SK-N-SH (cell line): Measurements from ENCODE around the gene MRPL58. TPM values are rescaled to one million over a fixed set of nuclear protein-coding genes. Genes with fewer than 3 reads are reported as not detected.

Experiments used
- CTCF ChIA-PET: fragments of 300-600, 350-600 bp; formaldehyde crosslinking; extraction: SDS; loops from one replicate; lab custom pipeline; 2021; lab: Yijun Ruan, JAX
- POLR2A ChIA-PET: fragments of 350-600 bp; sonication (Branson Sonifier 250); formaldehyde crosslinking; extraction: SDS; loops from one replicate; lab custom pipeline; 2020; ENCODE audit warnings: antibody characterized with exemption, inconsistent platforms; lab: Yijun Ruan, JAX
- DNase-seq: peaks from one replicate; pipeline ENCODE4 v3.0.0; 2012
- H2AFZ ChIP-seq: fragments of 200-600 bp; sonication (generic); 2 replicates; pipeline ENCODE4 v1.8.1; 2016; ENCODE audit warnings: antibody characterized with exemption, mild to moderate bottlenecking, low read depth
- H3F3A ChIP-seq: fragments of 200-600 bp; sonication (generic); replicated peaks from 2 replicates; pipeline ENCODE3; 2016; ENCODE audit warnings: antibody characterized with exemption, mild to moderate bottlenecking; ENCODE audit not compliant: insufficient read depth
- H3K27ac ChIP-seq, 2 experiments: fragments of 200-500 bp in 1 of 2; fragments of 200-600 bp in 1 of 2; sonication (Bioruptor generic) in 1 of 2; sonication (generic), shearing (Covaris generic) in 1 of 2; 2 replicates each; pipeline versions ENCODE4 v1.5.1 to v1.6.1; 2014 to 2016; ENCODE audit warnings: low read depth in 2 of 2, inconsistent platforms in 1 of 2, low read length in 1 of 2, mild to moderate bottlenecking in 1 of 2, mixed read lengths in 1 of 2
- H3K27me3 ChIP-seq: fragments of 200-600 bp; sonication (generic), shearing (Covaris generic); 2 replicates; pipeline ENCODE4 v1.6.1; 2016; ENCODE audit warnings: mixed run types; ENCODE audit not compliant: insufficient read depth
- H3K36me3 ChIP-seq, 2 experiments: fragments of 200-500 bp in 1 of 2; fragments of 200-600 bp in 1 of 2; sonication (Bioruptor generic) in 1 of 2; sonication (generic) in 1 of 2; replicated peaks in 1 of 2; 2 replicates each; pipeline versions ENCODE3 to v1.5.1; 2014 to 2016; ENCODE audit warnings: low read length in 1 of 2, mild to moderate bottlenecking in 1 of 2; ENCODE audit not compliant: insufficient read depth in 2 of 2, control insufficient read depth in 1 of 2
- H3K4me1 ChIP-seq, 2 experiments: fragments of 200-500 bp in 1 of 2; fragments of 200-600 bp in 1 of 2; sonication (Bioruptor generic) in 1 of 2; sonication (generic), shearing (Covaris generic) in 1 of 2; 2 replicates each; pipeline versions ENCODE4 v1.5.1 to v1.6.1; 2014 to 2016; ENCODE audit warnings: low read depth in 1 of 2, low read length in 1 of 2, mixed run types in 1 of 2; ENCODE audit not compliant: insufficient read depth in 2 of 2, control insufficient read depth in 1 of 2
- H3K4me2 ChIP-seq: fragments of 200-600 bp; sonication (generic), shearing (Covaris generic); 2 replicates; pipeline ENCODE4 v1.6.1; 2017; ENCODE audit warnings: mixed run types
- H3K4me3 ChIP-seq, 2 experiments: fragments of 200-500 bp in 1 of 2; fragments of 200-600 bp in 1 of 2; sonication (Bioruptor generic) in 1 of 2; sonication (generic), shearing (Covaris generic) in 1 of 2; 2 replicates each; pipeline versions ENCODE4 v1.5.1 to v1.8.1; 2014 to 2016; ENCODE audit warnings: low read depth in 2 of 2, inconsistent platforms in 1 of 2, low read length in 1 of 2, mild to moderate bottlenecking in 1 of 2, mixed read lengths in 1 of 2, moderate library complexity in 1 of 2
- H3K79me2 ChIP-seq: fragments of 200-600 bp; sonication (generic); 2 replicates; pipeline ENCODE4 v1.8.1; 2017; ENCODE audit warnings: mild to moderate bottlenecking; ENCODE audit not compliant: insufficient read depth
- H3K9ac ChIP-seq: fragments of 200-600 bp; sonication (generic); 2 replicates; pipeline ENCODE4 v1.6.1; 2017; ENCODE audit warnings: mixed run types
- H3K9me2 ChIP-seq: fragments of 200-600 bp; sonication (generic); 2 replicates; pipeline ENCODE4 v1.6.1; 2017; ENCODE audit warnings: mixed run types
- H3K9me3 ChIP-seq: fragments of 200-600 bp; sonication (generic); 2 replicates; pipeline ENCODE4 v1.6.1; 2017; ENCODE audit warnings: mixed run types, mild to moderate bottlenecking, moderate library complexity
- H4K20me1 ChIP-seq: fragments of 200-600 bp; sonication (generic); 2 replicates; pipeline ENCODE4 v1.6.1; 2017; ENCODE audit warnings: mild to moderate bottlenecking, mixed run types; ENCODE audit not compliant: insufficient read depth
- CHD2 ChIP-seq: fragments of 150-350 bp; IDR thresholded peaks from 2 replicates; pipeline ENCODE4 v1.6.1; 2018; ENCODE audit warnings: low read length; ENCODE audit not compliant: partially characterized antibody
- ELF1 ChIP-seq: IDR thresholded peaks from 2 replicates; pipeline ENCODE4 v1.4.0; 2012
- EZH2phosphoT487 ChIP-seq: fragments of 200-600 bp; sonication (generic); IDR thresholded peaks from 2 replicates; pipeline ENCODE4 v1.6.1; 2017; ENCODE audit warnings: low read depth, mixed run types, mild to moderate bottlenecking, antibody characterized with exemption, moderate library complexity, borderline replicate concordance
- FOSL2 ChIP-seq: IDR thresholded peaks from 2 replicates; pipeline ENCODE4 v1.4.0; 2012; ENCODE audit warnings: low read depth, mild to moderate bottlenecking, moderate library complexity, borderline replicate concordance
- FOXJ3 ChIP-seq: sonication (generic); formaldehyde crosslinking; IDR thresholded peaks from 2 replicates; pipeline ENCODE4 v1.5.1; 2020; ENCODE audit warnings: mild to moderate bottlenecking, missing genetic modification reagents
- FOXM1 ChIP-seq: IDR thresholded peaks from 2 replicates; pipeline ENCODE4 v1.4.0; 2012; ENCODE audit warnings: low read depth, mild to moderate bottlenecking
- MXI1 ChIP-seq: IDR thresholded peaks from 2 replicates; pipeline ENCODE4 v1.6.1; 2012; ENCODE audit warnings: mild to moderate bottlenecking, low read depth, low read length, improper control_type of control experiment
- NRF1 ChIP-seq: IDR thresholded peaks from 2 replicates; pipeline ENCODE4 v1.6.1; 2012; ENCODE audit warnings: low read depth, mild to moderate bottlenecking, low read length
- POLR2AphosphoS5 ChIP-seq: IDR thresholded peaks from 2 replicates; pipeline ENCODE4 v1.6.1; 2012; ENCODE audit warnings: low read depth, low read length
- RCOR1 ChIP-seq: fragments of 150-350 bp; IDR thresholded peaks from 2 replicates; pipeline ENCODE4 v1.6.1; 2017; ENCODE audit warnings: antibody characterized with exemption, low read length
- REST ChIP-seq: IDR thresholded peaks from 2 replicates; pipeline ENCODE4 v1.6.1; 2012; ENCODE audit warnings: mild to moderate bottlenecking, low read depth, low read length, moderate library complexity
- RFX5 ChIP-seq: IDR thresholded peaks from 2 replicates; pipeline ENCODE4 v1.6.1; 2012; ENCODE audit warnings: mild to moderate bottlenecking, improper control_type of control experiment, low read length
- RXRA ChIP-seq: IDR thresholded peaks from 2 replicates; pipeline ENCODE4 v1.4.0; 2012; ENCODE audit warnings: low read depth, mild to moderate bottlenecking, borderline replicate concordance
- SIN3A ChIP-seq: IDR thresholded peaks from 2 replicates; pipeline ENCODE4 v1.6.1; 2012; ENCODE audit warnings: low read depth, mild to moderate bottlenecking, low read length, moderate library complexity, borderline replicate concordance
- SMC3 ChIP-seq: IDR thresholded peaks from 2 replicates; pipeline ENCODE4 v1.6.1; 2012; ENCODE audit warnings: low read depth, low read length, improper control_type of control experiment
- TCF12 ChIP-seq: IDR thresholded peaks from 2 replicates; pipeline ENCODE4 v1.4.0; 2012
- USF2 ChIP-seq: fragments of 150-350 bp; IDR thresholded peaks from 2 replicates; pipeline ENCODE4 v1.6.1; 2017; ENCODE audit warnings: antibody characterized with exemption, low read length, low read depth, borderline replicate concordance
- YY1 ChIP-seq: IDR thresholded peaks from 2 replicates; pipeline ENCODE4 v1.4.0; 2012; ENCODE audit warnings: low read depth, mild to moderate bottlenecking
- ZBTB33 ChIP-seq: IDR thresholded peaks from 2 replicates; pipeline ENCODE4 v1.4.0; 2012; ENCODE audit warnings: low read depth, borderline replicate concordance
- WGBS: methylation state at CpG from one replicate; pipeline ENCODE4 v1.1.6; 2017; ENCODE audit warnings: low lambda C conversion rate; 5-methylcytosine and 5-hydroxymethylcytosine counted together
- polyA plus RNA-seq, 3 experiments: library from polyadenylated mRNA; depleted of rRNA; stranded (reverse); fragments of >200 nt; gene quantifications; 2 replicates each; pipeline ENCODE4 v1.2.3, GENCODE V29; 2012

The MRPL58 gene
- polyA plus RNA-seq, 1 of the 3 experiments (the other 2 are of a cell fraction) = 87.3 TPM

- no peaks in the 10 kb centered on the region for H3K9me2 ChIP-seq
- no peak for DNase-seq
- H3K4me3 ChIP-seq = no peak overlapping the region
- H3K36me3 ChIP-seq = no peaks in the 10 kb centered on the region
- POLR2A ChIA-PET = interaction anchor here (0.6 to 1.1 kb wide), 2 partner anchors 9 to 32 kb away, joined by 3 to 9 read pairs; no protein-coding TSS in a partner anchor
- no peak overlapping the region for H2AFZ ChIP-seq
- H3K4me2 ChIP-seq = no peak overlapping the region
- H3K27me3 ChIP-seq = no peaks in the 10 kb centered on the region; the same call in 1 of the 2 replicates
- no peak overlapping the region for H3K9ac ChIP-seq
- H3K27ac ChIP-seq = no peak overlapping the region
- no peaks in the 10 kb centered on the region for H4K20me1 ChIP-seq
- CTCF ChIA-PET = interaction anchor here (1.1 to 1.7 kb wide), 2 partner anchors 9 to 22 kb away, joined by 3 to 5 read pairs; no protein-coding TSS in a partner anchor
- no peak for TF ChIP-seq RCOR1
- TF ChIP-seq SIN3A = no peak
- H3F3A ChIP-seq = peaks cover 23% of the 10 kb centered on the region
- peaks cover 3% of the 10 kb centered on the region; the same call in 1 of the 2 replicates for H3K79me2 ChIP-seq
- peaks cover 5 to 8% of the 10 kb centered on the region in 2 experiments; a peak in 2 of 4 replicates for H3K4me1 ChIP-seq
- 73% methylated on average over 17 of the region's 17 CpGs for WGBS
- no peaks in the 10 kb centered on the region for H3K9me3 ChIP-seq
Observed at GRCh38 chr17:74979408-74980146, 32.9 kb upstream of the MRPL58 start.

GRCh38 chr17:74981318-74981978 lies 31.0 kb upstream of the MRPL58 start:
- no peaks in the 10 kb centered on the region for H3K36me3 ChIP-seq
- H2AFZ ChIP-seq = peak overlapping the region; percentile 93
- H3K9me3 ChIP-seq = no peaks in the 10 kb centered on the region
- DNase-seq = no peak
- H3F3A ChIP-seq = peaks cover 30% of the 10 kb centered on the region
- H3K4me3 ChIP-seq = peak overlapping the region; percentile 64 to 94
- peak overlapping the region; percentile 60 for H3K9ac ChIP-seq
- peak overlapping the region; percentile 59 to 91 for H3K27ac ChIP-seq
- H3K9me2 ChIP-seq = no peaks in the 10 kb centered on the region
- ChIA-PET POLR2A (interaction anchor here (1.5 kb wide), 1 partner anchor 10 kb away, joined by 4 read pairs; no protein-coding TSS in a partner anchor), CTCF (interaction anchor here (1.7 to 2.9 kb wide), 2 partner anchors 24 to 31 kb away, joined by 5 to 15 read pairs; partner anchors contain the start of gene MRPL58)
- H3K27me3 ChIP-seq = no peaks in the 10 kb centered on the region
- peaks cover 5 to 8% of the 10 kb centered on the region in 2 experiments; a peak in 2 of 4 replicates for H3K4me1 ChIP-seq
- 89% methylated on average over 16 of the region's 16 CpGs for WGBS
- no peak for TF ChIP-seq CHD2
- TF ChIP-seq FOXM1 = no peak
- no peak for TF ChIP-seq TCF12
- TF ChIP-seq FOXJ3 (CRISPR knock-in tag) = no peak
- no peak for TF ChIP-seq POLR2AphosphoS5
- TF ChIP-seq SIN3A = no peak
- no peak for TF ChIP-seq USF2
- no peak for TF ChIP-seq MXI1
- TF ChIP-seq RFX5 = no peak
- TF ChIP-seq RXRA = no peak
- TF ChIP-seq ELF1 = no peak
- TF ChIP-seq SMC3 = no peak
- TF ChIP-seq YY1 = no peak
- no peak for TF ChIP-seq EZH2phosphoT487
- no peak for TF ChIP-seq FOSL2
- TF ChIP-seq NRF1 = no peak
- TF ChIP-seq ZBTB33 = no peak
- no peak for TF ChIP-seq REST
- H3K79me2 ChIP-seq = peaks cover 3% of the 10 kb centered on the region; the same call in 1 of the 2 replicates
- peak overlapping the region; percentile 97 for H3K4me2 ChIP-seq
- H4K20me1 ChIP-seq = no peaks in the 10 kb centered on the region
